Stimulated activated CD4-positive, alpha-beta T cell treated with anti-CD3 and anti-CD28 coated beads, Interleukin-4, amount 100 ng/mL, for 1 hour (primary cell): Measurements from ENCODE around the gene PRAMEF10.
"Not testable (repeated sequence)": the region's sequence is repeated elsewhere in the genome, so short reads cannot be mapped to it uniquely, and the experiment has no call there.

ENCODE experiments used
- DNase-seq: peaks from one replicate; pipeline ENCODE4 v3.0.0-alpha.2; 2020

PRAMEF10 gene

GRCh38 chr1:12898170-12898569 lies at the start of gene PRAMEF10:
PRAMEF10 (minus strand) TSS chr1:12898270; CDS start chr1:12895847, 2,423 bp downstream.
- DNase-seq: not testable (repeated sequence)

DNA sequence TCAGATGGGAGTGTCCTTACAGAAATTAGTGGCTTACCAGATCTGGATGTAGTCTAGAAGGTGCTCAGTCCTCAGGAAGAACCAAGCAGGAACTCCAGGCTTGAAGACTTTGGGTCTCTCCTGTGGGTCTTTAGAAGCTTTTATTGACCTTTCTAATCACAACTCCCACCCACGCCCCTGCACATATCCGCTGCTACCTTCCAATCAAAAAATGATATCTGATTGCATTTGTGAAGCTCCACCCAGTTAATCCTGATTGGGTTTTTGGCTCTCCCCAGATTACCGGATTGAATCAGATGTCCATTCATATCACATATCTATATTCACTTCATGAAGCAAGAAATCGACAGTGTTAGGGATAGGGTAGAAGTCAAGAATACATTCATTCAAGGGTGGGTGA lies 49.4 kb upstream of the PRAMEF10 start, which contains the start of gene PRAMEF6:
Gene PRAMEF6, minus strand, starts transcription at position 101 of the 400 bp plus-strand sequence. CDS start 5,062 bp downstream, outside the sequence.
- DNase-seq: not testable (repeated sequence)

- DNase-seq: not testable (repeated sequence)
These were observed 26.3 kb upstream of the PRAMEF10 start for GRCh38 chr1:12924368-12924767.

- DNase-seq: not testable (repeated sequence)
These were observed 23.7 kb upstream of the PRAMEF10 start for GRCh38 chr1:12921749-12922148.

DNA sequence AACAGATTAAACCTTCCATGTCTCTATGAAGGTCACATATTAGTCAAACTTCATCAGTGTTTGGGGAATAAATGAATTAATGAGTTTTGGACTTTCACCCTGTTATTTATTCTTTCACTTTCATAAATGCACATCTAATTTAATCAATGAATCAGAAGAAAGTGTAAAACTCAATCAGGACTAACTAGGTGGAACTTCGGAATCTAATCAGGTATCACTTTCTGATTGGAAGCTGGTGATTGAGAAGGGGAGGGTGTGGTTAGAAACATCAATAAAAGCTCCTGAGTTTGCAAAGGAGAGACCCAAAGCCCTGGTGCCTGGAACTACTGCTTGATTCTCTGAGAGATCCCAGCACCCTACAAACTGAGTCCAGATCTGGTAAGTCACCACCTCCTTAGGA lies 18.2 kb upstream of the PRAMEF10 start, which contains the start of gene PRAMEF7:
Gene PRAMEF7, plus strand, starts transcription at position 301 of the 400 bp plus-strand sequence. CDS start 1,083 bp downstream, outside the sequence.
- DNase-seq: not testable (repeated sequence)

DNA sequence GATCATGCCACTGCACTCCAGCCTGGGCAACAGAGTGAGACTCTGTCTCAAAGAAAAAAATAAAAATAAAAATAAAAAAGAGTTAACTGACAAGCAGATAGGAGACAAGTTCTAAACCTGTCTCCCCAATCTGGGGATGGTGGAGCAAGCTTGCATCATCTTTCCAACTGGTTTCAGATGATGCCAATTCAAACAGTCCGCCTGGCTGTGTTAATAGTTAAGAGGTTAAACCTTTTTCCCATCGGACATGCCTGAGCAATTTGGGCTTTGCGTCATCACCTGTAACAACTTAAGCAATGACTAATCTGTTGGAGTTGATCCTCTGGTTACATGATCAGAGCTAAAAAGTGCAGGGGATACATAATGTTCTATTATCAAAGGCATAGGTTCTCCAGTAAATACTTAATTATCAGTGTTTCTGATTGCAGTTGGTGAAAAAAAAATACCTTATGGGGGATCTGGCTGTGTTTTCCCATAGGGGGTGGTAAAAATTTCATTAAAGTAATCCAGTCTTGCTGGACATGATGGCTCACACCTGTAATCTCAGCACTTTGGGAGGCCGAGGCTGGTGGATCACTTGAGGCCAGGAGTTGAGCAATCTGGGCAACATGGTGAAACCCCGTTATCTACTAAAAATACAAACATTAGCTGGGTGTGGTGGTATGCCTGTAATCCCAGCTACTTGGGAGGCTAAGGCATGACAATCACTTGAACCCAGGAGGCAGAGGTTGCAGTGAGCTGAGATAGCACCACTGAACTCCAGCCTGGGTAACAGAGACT lies 5.9 kb upstream of the PRAMEF10 start:
- DNase-seq: not testable (repeated sequence)

DNA sequence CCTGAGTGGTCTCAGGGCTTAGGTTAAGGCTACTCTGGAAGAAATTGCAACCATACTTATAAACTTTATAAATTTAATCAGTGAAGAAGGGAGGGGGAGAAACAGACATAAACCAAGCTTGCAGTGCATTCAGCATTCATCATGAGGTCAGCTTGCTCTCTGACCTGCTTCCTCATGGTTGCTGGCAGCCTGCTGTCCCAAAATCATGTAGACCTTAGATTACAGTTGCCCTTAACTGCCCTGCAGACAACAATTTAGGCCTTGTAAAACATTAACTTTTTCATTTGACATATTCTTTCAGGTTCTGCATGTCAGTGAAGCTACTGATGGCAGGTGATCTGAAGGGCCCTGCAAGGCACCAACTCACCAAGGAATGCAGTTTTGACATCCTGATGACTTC lies 1.1 kb upstream of the PRAMEF10 start:
- not testable (repeated sequence) for DNase-seq

- DNase-seq: not testable (repeated sequence)
These were observed 12.0 kb downstream of the PRAMEF10 start, which contains the start of gene PRAMEF4 for GRCh38 chr1:12886101-12886500. PRAMEF4 (minus strand) TSS chr1:12886201; CDS start chr1:12883394, 2,807 bp downstream.

- DNase-seq: not testable (repeated sequence)
These were observed 19.6 kb downstream of the PRAMEF10 start for GRCh38 chr1:12878453-12878852.

- not testable (repeated sequence) for DNase-seq
These were observed 34.8 kb downstream of the PRAMEF10 start for GRCh38 chr1:12863131-12863880.

- DNase-seq: not testable (repeated sequence)
These were observed 41.3 kb downstream of the PRAMEF10 start, which contains the start of gene PRAMEF2 for GRCh38 chr1:12856786-12857185. PRAMEF2 (plus strand) TSS chr1:12857086; CDS start chr1:12859010, 1,924 bp downstream.

GRCh38 chr1:12851779-12852178 lies 46.3 kb downstream of the PRAMEF10 start:
- no peak for DNase-seq

DNA sequence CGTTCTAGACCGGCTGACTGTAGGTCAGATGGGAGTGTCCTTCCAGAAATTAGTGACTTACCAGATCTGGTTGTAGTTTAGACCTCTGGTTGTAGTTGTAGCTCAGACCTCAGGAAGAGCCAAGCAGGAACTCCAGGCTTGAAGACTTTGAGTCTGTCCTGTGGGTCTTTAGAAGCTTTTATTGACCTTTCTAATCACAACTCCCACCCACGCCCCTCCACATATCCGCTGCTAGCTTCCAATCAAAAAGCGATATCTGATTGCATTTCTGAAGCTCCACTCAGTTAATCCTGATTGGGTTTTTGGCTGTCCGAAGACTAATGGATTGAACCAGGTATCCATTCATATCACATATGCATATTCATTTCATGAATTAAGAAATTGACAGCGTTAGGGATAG lies 49.5 kb downstream of the PRAMEF10 start, which contains the start of gene HNRNPCL1:
Gene HNRNPCL1, minus strand, starts transcription at position 101 of the 400 bp plus-strand sequence. CDS start 431 bp downstream, outside the sequence.
- DNase-seq: not testable (repeated sequence)
